ENCODE results near the gene CDH22.

The CDH22 gene

DNA sequence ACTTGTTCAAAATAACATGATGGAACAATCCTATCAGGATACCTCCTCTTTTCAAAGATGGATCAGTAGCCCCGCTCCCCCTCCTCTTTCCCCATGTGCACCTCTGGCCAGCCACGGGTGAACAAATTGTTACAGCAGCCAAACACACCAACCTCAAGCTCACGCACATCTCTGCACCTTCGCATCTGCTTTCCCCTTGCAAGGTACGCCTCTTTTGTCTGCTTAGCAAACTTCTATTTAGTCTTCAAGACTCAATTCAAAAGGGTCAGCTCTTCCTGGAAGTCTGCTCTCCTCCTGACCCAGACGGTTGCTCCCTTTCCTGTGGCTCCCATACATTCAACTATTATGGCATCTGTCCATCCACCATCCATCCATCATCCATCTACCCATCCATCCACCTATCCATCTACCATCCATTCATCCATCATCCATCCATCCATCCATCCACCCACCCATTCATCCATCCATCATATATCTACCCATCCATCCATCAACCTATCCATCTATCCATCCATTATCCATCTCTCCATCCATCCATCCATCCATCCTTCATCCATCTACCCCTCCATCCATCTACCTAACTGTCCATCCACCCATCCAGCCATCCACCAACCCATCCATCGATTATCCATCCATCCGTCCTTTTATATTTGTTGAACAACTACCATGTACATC is 36.3 kb upstream of the CDH22 start:
- DNase-seq (ENCODE audit: low spot score) (no peak), FAIRE-seq (peak; percentile 84)

DNA sequence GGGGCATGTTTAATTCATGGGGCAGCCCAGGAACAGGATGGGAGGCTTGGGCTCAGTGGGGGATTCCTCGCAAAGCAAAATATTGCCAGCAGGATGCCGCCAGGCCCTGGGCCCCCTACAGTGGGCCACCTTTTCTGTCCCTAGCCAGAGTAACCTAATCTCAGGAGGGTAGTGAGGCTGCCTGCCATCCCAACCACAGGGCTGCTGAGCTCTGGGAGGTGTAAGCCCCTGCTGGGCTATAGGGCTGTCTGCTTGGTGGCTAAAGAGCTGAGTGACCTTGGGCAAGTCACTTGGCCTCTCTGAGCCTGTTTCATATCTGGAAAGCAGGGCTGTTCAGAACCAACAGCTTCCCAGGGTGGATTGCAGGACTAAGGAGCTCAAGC is 35.7 kb upstream of the CDH22 start:
- DNase-seq (ENCODE audit: low spot score), result no peak
- FAIRE-seq, result no peak

DNA sequence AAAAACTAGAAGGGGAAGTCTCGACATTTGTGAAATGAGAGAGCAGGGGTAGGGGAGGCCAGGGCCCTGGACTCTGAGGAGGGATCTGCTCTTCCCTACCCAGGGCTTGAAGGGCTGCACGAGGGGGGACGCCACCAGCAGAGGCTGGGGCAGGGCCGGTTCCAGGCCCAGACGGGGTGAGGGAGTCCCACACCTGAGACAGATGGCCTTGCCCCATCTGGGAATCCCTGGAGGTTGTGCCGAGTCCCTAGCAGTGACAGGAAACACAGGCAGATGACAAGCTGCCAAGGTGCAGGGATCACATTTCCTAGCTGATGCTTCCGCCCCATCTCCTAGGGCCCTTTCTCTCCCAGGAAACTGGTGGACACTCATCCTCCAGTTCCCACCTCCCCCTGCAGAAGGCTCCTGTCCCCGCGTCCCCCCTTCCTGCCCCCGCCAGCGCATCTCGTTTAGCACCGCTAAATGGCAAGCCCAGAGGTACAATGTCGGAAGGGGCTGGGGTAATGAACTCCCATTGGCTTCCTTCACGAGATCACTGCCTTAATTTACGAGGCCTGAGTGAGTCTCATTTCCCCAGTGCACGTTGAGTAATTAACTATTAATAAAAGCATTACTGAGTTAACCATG is 35.2 kb upstream of the CDH22 start:
- FAIRE-seq, result no peak
- DNase-seq (ENCODE audit: low spot score), result no peak

DNA sequence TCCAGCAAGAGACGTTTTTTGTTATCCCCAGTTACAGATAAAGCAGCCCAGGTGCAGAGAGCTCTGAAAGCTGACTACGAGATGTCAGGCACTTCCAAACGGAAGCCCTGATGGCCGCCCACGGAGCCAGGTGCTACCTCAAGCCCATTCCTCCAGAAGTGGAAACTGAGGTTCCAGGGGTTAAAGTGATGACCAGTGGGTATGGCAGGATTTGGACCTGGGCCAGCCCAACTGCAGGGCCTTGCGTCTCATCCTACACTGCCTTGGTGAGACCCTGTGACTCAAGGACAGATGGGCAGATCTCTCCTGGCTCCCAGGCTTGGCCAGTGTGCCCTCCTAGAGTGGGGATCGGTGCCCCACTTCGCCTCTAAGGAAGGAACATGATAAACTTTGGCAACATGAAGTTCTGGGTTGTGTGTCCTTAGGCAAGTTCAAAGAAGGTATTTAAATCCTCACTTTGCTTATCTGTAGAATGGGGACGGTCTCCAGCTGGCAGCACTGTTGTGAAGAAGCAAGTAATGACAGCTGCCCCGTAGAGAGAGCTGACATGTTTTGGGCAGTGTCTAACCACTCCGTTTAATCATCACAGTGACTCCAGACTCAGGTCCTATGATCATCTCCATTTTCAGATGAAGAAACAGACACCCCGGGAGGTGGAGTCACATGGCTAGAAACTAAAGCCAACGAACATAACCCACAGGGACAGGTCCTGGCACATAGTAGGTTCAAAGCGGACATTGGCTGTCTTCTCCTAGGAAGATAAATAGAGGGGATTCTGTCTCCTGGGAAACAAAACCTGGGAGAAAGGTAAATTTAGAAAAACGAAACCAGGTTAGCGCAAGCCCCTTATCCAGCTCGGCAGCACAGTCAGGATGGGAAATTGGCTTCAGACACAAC is 34.4 kb upstream of the CDH22 start:
- peak; percentile 66 for FAIRE-seq
- no peak for DNase-seq (ENCODE audit: low spot score)

DNA sequence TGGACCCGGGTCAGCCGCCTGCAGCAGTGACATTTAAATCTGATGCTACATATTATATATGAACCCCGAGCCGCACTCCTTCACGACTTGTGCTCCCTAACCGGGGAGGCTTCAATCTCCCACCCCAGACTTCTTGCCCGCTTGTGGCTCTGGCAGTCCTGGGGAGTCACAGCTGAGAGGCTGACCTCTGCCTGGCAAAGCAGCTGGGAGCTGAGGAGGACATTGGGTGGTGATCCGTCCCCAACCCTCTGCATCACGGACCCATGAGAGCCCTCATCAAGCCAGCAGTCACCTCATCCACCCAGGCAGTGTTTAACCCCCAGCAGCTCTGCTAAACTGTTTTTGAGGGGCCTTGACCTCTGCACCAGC is 33.7 kb upstream of the CDH22 start:
- no peak for DNase-seq (ENCODE audit: low spot score)
- FAIRE-seq, result no peak

DNA sequence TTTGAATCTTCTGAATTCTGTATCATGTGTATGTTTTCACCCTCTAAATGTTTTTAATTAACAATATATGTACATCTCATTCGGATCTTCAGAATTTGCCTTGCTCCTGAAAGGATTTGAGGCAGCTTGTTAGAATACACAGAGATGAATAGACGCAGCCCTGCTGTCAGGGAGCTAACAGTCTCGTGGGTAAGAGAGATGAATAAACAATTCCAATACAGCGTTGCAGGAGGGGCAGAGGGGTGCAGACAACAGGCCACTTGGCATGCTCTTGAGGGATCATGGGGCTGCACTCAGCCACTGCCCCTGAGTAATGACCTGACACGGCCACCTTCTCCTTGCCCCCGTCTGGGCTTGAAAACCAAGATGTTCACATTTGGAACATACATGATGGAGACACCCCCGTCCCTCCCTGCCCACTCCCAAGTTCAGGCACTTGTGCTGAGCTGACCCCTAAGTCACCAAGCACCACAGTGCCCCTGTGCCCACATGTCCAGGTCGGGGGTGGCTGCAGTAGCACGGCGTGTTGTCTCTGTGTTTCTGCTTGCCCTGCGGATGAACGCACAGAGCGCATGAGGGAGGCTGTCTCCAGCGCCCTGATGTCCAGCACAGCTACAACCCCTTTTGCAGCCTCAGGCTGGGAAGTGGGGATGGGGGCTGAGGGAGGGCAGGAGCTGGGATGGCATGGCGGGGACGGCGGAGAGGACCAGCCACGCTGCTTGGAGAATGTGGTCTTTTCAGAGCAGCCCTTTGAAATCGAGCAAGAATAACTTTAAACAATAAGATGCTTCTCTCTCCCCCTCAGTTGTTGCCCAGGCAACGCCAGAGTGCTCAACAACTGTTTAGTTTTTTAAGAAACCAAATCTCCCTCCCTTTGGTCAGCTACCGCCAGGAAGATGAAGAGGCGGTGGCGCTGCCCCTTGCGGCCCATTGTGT is 33.0 kb upstream of the CDH22 start:
- peak; percentile 50 for FAIRE-seq
- no peak for DNase-seq (ENCODE audit: low spot score)

DNA sequence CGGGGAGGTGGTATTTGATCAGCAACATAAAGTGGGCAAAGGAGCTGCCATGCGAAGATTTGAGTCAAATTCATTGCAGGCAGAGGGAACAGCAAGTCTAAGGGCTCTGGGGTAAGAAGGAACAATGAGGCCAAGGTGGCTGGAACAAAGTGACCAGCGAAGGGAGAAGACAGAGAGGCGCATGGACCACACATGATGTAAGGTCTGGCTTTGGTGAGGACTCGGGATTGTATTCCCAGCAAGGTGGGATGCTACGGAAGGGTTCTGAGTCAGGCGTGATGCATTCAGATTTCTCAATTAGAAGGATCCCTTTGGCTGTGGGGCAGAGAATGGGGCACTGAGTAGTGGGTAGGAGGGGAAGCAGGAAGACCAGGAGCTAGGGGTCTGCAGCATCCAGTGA is 30.7 kb upstream of the CDH22 start:
- DNase-seq (ENCODE audit: low spot score), result no peak
- FAIRE-seq, result no peak

DNA sequence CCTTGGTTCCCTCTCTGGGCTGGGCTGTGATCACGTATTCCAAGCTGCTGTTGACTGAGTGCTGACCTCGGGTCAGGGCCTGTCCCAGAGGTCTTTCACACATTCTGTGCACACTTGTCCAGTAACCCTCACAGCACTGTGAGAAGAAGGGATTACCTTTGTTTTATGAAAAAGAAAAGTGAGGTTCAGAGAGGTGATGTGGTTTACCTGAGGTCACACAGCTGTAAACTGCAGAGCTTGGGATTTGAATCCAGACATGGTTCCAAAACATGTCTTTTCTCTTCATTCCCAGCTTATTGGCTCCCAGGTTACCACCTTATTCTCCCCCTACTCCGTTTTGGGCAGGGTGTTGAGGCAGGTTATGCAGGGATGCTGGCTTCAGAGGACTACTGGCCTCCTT is 28.4 kb upstream of the CDH22 start:
- no peak for DNase-seq (ENCODE audit: low spot score)
- FAIRE-seq, result no peak

DNA sequence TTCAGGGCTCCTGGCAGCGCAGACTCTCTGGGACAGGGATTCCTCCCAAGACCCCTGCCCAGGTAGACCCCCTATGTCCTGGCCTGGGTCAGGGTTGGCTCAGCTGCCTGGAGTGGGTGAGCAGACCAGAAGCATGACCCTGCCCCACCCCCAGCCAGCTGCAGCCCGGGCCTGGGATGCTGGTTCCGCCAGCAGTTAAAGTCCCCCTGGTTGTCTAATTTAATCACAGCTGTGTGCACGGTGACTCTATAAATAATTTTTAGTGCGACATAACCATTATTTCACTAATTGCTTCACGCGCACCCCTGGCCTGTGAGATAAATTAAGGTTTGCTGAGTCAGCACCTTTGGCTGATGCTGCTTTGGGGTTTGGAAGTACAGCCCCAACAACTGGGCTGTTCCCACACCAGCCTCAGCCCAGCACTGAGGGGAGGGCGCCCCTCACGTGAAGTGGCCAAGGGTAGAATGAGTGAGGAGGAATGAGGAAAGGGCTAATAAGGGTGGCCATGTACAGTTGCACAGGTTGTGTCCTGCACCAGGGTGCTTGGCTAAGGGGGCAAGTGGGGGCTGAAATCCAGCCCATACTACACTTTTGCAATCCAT is 26.1 kb upstream of the CDH22 start:
- FAIRE-seq (no peak), DNase-seq (ENCODE audit: low spot score) (no peak)

DNA sequence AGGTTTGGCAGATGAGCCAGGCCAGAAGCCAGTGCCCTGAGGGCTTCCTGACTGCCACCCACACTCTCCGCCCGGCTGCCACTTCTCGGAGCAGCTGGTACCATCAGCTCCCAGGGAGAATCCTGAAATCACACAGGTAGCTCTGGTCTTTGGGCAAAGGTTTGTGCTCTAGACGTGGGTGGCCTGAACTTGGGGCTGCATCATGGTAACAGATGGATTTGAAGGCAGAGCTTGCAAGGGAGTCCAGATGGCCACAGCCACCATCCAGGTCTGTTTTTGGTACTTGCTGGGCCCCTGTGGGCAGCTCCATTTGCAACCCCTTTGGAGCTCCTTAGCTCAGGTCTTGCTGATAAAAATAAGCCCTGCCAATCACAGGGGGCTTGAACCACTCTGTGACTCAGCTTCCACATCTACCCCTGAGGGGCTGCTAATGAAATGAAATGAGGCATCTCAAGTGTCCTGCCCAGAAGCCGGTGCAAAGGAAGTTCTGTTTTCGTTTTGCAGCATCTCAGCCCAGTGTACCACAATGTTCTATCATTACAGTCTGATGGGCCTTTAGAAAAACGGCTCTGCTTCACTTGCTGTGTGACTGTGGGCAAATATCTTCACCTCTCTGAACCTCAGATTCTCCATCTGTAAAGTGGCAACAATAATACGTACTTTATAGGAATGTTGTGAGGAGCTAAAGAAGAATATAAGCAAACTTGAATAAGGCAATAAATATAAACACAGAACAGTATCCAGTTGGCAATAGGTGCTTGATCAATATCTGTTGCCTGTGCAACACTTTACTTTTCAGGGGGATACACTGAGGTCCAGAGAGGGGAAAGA is 25.1 kb upstream of the CDH22 start:
- FAIRE-seq (no peak), DNase-seq (ENCODE audit: low spot score) (no peak)

DNA sequence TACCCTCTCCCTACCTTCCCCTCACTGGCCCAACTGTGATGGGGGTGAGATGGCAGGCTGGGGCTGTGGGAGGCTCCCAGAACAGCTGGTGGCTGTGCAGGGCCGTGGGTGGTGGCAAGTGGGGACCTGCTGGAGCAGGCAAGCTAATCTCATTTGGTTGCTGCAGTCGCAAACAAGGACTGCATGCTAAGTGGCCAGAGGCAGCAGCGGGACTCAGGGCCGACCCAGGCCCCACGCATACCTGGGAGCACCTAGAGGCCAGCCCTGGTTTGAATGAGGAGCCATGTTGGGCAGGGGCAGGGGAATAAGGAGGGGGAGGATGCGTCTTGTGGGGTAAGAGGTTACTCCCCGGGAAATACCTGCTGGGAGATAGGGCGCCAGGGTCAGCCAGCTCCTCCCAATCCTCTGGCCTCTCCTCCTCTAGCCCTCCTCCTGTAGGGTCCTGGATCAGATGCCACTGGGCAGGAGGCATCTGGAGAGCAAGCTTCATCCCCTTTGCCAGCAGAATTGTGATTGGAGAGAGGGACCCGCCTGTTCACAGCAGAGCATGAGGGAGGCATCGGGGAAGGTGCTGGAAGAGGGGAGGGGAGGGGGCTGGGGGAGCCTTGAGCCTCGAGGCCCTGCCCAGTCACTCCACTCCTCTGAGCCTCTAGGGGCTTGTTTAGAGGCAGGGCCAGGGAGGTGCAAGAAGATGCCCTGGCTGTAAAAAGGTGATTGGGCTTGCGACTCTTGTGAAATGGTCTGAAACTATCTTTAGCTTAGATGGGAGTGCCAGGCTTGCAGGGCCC is 24.3 kb upstream of the CDH22 start:
- DNase-seq (ENCODE audit: low spot score) (no peak), FAIRE-seq (peak; percentile 9)

DNA sequence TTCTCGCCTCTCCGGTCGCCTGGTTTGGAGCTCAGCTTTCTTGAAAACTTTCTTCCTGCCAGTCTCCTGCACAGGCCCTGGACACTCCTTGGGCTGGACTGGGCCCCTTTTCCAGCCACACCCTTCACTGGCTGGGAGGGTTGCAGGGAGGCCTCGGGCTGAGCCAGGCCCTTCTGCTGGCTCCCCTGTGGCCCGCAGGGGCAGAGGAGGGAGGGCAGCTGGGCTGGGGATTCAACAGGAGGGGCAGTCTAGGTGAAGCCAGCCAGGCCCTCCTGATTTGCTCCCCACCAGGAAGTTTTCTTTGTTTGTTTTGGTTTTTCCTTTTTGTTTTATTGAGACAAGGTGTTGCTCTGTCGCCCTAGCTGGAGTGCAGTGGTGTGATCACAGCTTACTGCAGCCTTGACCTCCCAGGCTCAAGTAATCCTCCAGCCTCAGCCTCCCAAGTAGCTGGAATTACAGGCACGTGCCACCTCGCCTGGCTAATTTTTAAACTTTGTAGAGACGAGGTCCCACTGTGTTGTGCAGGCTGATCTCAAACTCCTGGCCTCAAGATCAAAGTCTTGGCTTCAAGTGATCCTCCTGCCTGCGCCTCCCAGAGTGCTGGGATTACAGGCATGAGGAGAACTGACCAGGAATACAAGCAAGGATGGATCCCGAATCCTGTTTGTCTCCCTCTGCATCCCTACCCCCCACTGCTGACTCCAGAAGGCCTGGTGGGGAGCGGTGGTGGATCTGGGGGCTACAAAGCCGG is 23.5 kb upstream of the CDH22 start:
- FAIRE-seq, result peak; percentile 66

DNA sequence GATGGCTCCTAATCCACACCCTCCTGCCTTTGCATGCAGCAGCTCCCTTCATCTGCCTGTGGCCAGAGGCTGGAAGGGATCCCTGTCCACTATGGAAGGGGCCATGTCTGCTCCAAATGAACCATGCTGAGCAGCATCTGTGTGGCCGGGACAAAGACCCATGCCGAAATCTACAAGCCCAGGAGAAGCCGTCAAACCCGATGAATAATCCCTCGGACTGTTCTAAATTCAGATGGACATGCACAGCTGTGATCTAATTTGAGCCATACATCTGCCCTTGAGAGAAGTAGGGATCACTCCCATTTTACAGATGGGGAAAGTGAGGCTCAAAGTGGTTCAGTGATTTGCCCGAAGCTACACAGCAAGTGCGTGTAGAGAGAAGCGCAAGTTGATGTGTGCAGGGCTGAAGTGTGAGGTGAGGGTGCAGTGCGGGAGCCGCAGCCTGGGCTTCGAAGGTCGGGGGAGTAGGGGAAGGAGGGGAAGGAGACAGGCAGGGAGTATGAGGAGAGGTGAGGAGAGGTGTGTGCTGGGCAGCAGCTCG is 22.6 kb upstream of the CDH22 start:
- peak; percentile 5 for FAIRE-seq
- DNase-seq (ENCODE audit: low spot score), result no peak

More for the DNA sequence above, 23.5 kb upstream of the CDH22 start:
- DNase-seq (ENCODE audit: low spot score), result no peak

DNA sequence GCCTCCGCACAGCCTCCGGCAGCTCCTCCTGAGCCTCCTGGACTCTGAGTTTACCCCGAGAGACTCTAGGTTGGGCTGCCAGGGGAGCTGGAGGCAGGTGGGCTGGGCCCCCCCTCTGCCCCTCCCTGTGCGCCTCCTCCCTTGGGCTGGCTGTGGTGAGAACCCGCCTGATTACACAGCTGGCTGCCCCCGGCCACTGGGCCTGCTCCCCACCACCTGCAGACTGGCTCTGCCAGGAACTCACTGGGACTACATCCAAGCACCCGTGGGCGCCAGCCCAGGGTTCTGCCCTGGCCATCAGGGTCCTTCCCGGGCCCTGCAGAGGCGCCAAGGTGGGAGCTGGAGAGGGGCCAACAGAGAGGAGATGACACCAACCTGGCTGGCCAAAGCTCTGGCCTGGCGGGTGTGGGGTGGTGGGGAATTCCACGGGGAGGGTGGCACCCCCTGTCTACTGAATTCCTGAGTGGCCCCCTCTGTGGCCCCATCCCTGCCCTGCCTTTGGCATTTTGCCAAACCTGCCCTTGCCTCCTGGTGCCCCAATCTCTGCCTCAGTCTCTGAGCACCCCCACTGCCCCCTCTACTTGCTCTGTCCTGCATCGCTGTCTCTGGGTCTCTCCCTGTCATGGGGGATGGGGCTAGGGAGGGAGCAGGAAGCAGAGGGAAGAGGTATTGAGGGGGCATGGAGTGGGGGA is 21.9 kb upstream of the CDH22 start:
- no peak for FAIRE-seq
- DNase-seq (ENCODE audit: low spot score), result peak; percentile 36

DNA sequence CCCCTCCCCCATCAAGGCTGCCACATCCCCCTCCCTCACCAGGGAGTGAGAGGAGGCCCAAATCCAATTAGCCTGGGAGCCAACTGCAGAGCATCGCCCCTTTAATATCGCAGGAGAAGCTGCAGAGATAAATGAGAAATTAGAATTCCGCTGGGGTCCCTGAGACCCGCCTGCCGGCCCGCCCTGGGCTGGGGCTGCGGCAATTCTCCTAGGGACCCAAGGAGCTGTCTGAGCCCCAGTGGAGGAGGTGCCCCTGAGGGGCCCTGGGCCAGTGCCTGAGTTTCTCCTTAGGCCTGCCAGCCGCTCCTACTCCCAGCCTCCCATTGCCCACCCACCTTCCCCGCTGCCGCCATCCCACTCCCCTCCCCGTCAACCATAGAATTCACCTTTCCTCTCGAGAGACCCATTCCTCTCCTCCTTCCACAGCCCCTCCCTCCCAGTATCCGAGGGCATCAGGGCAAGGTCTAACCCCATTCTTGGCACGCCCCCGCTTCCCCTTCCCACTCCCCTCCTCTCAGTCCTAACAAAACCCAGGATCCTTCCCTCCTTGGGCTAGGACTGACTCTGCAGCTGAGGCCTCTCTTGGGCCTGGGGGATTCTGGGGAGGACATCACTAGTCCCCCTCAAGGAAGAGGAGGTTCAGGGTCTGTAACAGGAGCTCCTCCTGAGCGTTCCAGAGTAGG is 20.0 kb upstream of the CDH22 start:
- FAIRE-seq, result no peak
- no peak for DNase-seq (ENCODE audit: low spot score)

DNA sequence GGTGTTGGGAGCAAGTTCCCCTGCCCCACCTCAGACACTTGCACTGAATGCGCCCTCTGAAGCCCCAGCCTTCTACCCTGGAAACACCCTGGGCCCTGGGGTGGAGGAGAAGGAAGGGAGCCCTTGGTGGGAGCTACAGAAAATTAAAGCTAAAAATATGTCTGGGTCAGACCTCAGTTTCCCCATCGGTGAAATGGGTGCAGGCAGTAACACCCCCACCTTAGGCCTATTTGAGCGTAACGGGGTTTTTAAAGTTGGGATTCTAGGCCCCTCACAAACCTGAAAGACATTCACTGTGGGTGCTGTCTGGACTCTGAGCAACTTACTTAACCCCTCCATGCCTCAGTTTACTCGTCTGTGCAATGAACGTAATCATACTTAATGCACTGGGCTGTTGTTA is 19.3 kb upstream of the CDH22 start:
- no peak for FAIRE-seq

DNA sequence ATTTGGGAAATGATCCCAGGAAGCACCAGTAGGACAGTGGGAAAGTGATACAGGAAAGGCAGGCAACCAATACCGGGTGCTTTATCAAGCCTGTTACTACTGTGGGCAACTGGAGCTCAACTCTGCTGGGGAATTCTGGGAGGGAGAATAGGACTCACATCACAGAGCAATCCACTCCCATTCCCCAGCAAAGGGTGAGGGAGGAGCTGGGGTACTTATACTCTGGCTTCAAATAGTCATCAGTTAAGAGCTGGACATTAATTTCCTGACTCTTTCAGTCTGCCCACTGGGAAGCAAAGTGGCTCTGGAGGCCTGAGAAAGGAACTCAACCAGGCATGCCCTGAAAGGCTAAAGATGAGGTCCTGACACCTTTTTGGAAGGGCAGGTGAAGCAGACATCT is 17.5 kb upstream of the CDH22 start:
- no peak for FAIRE-seq

More for the DNA sequence above, 19.3 kb upstream of the CDH22 start:
- DNase-seq (ENCODE audit: low spot score), result no peak

More for the DNA sequence above, 17.5 kb upstream of the CDH22 start:
- no peak for DNase-seq (ENCODE audit: low spot score)

Data from urothelium cell line (cell line).